HL-60 (cell line): ENCODE results near the gene TNFSF8.

Source experiments
- GABPA ChIP-seq: IDR thresholded peaks from 2 replicates; pipeline ENCODE4 v1.6.1; 2012; ENCODE audit warnings: low read depth
- TF ChIP-seq, protein P1 (sequence below): IDR thresholded peaks from one replicate; pipeline ENCODE4 v1.5.1; 2011; ENCODE audit warnings: low read length, control low read depth, inconsistent platforms; ENCODE audit not compliant: insufficient read depth

DNA sequence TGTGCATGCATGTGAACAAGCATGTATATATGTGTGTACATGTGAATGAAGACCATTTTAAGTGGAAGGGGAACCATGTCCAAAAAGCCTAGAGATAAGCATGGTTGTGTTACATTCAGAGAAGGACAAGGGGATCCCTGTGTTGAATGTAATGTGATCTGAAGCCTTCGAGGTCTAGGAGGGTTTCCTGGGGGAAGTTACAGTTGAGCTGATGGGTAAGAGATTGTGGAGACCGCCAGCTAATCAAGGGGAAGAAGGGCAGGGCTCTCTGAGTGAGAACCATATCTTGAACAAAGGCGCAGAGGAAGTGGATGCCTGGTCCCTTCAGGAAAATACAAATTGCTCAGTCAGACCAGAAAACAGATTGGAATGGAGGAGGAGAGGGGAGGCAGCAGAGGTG, 79.1 kb downstream of the TNFSF8 start:
- TF ChIP-seq, protein P1, sequence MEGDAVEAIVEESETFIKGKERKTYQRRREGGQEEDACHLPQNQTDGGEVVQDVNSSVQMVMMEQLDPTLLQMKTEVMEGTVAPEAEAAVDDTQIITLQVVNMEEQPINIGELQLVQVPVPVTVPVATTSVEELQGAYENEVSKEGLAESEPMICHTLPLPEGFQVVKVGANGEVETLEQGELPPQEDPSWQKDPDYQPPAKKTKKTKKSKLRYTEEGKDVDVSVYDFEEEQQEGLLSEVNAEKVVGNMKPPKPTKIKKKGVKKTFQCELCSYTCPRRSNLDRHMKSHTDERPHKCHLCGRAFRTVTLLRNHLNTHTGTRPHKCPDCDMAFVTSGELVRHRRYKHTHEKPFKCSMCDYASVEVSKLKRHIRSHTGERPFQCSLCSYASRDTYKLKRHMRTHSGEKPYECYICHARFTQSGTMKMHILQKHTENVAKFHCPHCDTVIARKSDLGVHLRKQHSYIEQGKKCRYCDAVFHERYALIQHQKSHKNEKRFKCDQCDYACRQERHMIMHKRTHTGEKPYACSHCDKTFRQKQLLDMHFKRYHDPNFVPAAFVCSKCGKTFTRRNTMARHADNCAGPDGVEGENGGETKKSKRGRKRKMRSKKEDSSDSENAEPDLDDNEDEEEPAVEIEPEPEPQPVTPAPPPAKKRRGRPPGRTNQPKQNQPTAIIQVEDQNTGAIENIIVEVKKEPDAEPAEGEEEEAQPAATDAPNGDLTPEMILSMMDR: no peak
- no peak for TF ChIP-seq GABPA
